Urinary bladder (tissue), 4 donors: ENCODE measurements around the gene RRP9. TPM values are rescaled to one million over a fixed set of nuclear protein-coding genes. Genes with fewer than 3 reads are reported as not detected.
"Not testable (repeated sequence)": the region's sequence is repeated elsewhere in the genome, so short reads cannot be mapped to it uniquely, and the experiment has no call there.

Source experiments
- DNase-seq: peaks from one replicate; pipeline ENCODE4 v3.0.0-alpha.2; 2015; ENCODE audit errors: extremely low spot score
- H3K27ac ChIP-seq: one replicate; pipeline ENCODE4 v1.5.1; 2013; ENCODE audit warnings: low read depth, mild to moderate bottlenecking, moderate library complexity
- H3K36me3 ChIP-seq: one replicate; pipeline ENCODE4 v1.6.1; 2013; ENCODE audit warnings: mild to moderate bottlenecking, moderate library complexity; ENCODE audit not compliant: insufficient read depth
- H3K4me1 ChIP-seq: one replicate; pipeline ENCODE4 v1.6.1; 2013; ENCODE audit warnings: mild to moderate bottlenecking, moderate library complexity; ENCODE audit not compliant: insufficient read depth
- H3K4me3 ChIP-seq: one replicate; pipeline ENCODE4 v1.5.1; 2013; ENCODE audit warnings: low read depth, low read length
- WGBS: extraction: QIAGEN DNeasy Blood & Tissue Kit; methylation state at CpG from one replicate; pipeline ENCODE4 v1.1.7; 2013; 5-methylcytosine and 5-hydroxymethylcytosine counted together
- polyA plus RNA-seq: library from polyadenylated mRNA; stranded (reverse); fragments of 200-250 nt; gene quantifications from one replicate; pipeline ENCODE4 v1.2.3, GENCODE V29; 2013
- small RNA-seq: library from RNA; depleted of rRNA; stranded (forward); fragments of <200 nt; gene quantifications from one replicate; pipeline ENCODE3, GENCODE V24; 2014
- total RNA-seq: library from RNA; depleted of rRNA; stranded (reverse); fragments of >200 nt; gene quantifications from one replicate; pipeline ENCODE4 v1.2.3, GENCODE V29; 2014
- donor health status: healthy with polysubstance abuse.
- donor health status: healthy.

RRP9 gene
- total and polyA plus RNA-seq, 2 donors, result 7.7 to 29.5 TPM

DNA sequence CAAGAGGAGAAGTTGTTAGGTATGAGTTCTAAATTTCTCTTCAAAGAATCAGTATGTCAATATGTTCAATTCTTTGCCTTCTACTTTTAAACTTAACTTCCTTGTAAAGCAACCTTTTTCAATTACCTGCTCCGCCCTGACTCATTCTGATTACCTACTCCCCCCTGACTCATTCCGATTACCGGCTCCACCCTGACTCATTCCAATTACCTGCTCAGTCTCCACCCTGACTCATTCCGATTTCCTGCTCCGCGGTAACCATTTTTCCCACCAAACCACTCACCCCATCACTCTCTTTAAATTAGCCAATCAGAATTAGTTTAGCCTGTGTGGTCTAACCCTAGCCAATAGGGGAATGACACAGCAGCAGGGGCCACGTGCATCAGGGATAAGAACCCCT lies 39.3 kb downstream of the RRP9 start:
- not testable (repeated sequence) for H3K4me1 ChIP-seq, DNase-seq, H3K4me3 ChIP-seq, H3K27ac ChIP-seq, H3K36me3 ChIP-seq
- WGBS, result 70% methylated on average over 6 of the region's 7 CpGs

DNA sequence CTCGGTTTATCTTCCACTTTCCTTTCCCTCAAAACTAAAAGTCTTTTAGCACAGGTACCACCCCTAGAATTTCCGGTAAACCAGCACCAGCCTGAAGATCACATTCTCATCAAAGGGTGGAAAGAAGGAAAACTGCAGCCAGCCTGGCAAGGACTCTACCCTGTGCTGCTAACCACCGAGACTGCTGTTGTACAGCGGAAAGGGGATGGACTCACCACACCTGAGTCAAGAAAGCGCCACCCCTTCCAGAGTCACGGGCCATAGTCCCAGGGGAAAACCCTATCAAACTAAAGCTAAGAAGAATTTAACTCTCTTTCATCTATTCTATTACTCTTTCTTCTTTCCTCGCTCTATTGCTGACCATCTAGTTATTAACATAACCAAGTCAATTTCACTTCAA lies 41.7 kb downstream of the RRP9 start:
- H3K36me3 ChIP-seq, DNase-seq, H3K27ac ChIP-seq, H3K4me3 ChIP-seq, H3K4me1 ChIP-seq: not testable (repeated sequence)
- WGBS, result 75% methylated on average over 7 of the region's 7 CpGs

DNA sequence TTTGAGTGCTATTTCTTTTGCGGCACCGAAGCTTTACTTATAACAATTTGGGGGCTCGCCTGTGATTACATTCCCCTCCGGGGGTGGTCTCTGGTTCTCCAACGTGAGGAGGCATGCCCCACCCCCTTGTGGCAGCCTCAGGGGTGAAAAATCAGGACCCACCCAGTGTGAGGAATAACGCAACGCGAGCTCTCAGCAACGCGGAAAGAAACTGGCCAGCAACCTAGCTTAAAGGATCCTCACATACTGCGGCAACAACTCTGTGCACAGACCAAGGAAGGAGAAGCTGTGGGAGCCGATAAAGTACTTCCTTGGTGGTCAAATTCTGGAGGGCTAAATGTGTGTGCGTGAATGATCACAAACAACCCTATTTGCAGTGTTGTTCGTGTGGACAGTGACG lies 44.3 kb downstream of the RRP9 start:
- H3K27ac ChIP-seq, result no peak overlapping the region
- DNase-seq, result no peak
- H3K4me3 ChIP-seq, result no peak overlapping the region
- no peaks in the 10 kb centered on the region for H3K36me3 ChIP-seq
- no peaks in the 10 kb centered on the region for H3K4me1 ChIP-seq
- WGBS, result 84% methylated on average over 15 of the region's 15 CpGs

DNA sequence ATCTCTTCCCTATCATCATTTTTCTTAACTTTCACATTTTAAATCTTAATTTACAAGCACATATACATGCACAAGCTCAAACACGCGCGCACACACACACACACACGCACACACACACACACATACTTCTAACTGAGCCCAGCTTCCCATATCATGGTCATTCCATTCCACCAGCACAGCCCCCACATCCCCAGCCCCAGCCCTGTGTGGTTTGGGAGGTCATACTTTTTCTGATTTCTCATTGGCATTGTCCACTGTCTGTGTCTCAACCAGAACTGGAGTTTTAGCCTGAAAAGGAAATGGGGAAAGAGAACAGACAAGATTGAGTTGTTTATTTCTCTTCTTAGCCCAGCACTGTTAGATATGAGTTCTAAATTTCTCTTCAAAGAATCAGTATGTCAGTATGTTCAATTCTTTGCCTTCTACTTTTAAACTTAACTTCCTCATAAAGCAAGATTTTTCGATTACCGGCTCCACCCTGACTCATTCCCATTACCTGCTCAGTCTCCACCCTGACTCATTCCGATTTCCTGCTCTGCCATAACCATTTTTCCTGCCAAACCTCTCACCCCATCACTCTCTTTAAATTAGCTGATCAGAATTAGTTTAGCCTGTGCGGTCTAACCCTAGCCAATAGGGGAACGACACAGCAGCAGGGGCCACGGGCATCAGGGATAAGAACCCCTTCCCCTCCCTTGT lies 44.9 kb downstream of the RRP9 start:
- Histone ChIP-seq H3K27ac (no peak overlapping the region), H3K36me3 (no peaks in the 10 kb centered on the region), H3K4me1 (no peaks in the 10 kb centered on the region), H3K4me3 (no peak overlapping the region)
- WGBS, result 90% methylated on average over 10 of the region's 10 CpGs
- no peak for DNase-seq

DNA sequence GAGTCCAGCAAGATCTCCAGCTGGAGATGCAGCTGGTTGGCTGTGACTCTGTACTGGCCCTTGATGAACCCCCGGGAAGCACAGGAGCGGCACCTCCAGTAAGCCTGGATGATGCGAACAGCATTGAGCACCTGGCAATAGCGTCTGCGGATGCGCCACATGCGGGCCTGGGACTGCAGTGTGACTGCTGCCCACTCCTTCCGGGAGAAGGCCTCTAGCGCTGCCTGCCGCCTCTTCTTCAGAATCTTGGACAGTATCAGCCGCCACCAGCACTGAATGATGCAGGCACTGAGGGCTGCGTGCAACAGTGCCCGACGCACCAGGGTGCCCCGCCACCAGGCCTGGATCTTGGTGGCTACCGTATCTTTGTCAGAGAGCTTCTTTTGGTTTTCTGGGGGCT lies 46.8 kb downstream of the RRP9 start:
- no peak overlapping the region for H3K4me3 ChIP-seq
- no peak overlapping the region for H3K27ac ChIP-seq
- 93% methylated on average over 16 of the region's 16 CpGs for WGBS
- no peaks in the 10 kb centered on the region for H3K36me3 ChIP-seq
- H3K4me1 ChIP-seq, result no peaks in the 10 kb centered on the region
- no peak for DNase-seq

DNA sequence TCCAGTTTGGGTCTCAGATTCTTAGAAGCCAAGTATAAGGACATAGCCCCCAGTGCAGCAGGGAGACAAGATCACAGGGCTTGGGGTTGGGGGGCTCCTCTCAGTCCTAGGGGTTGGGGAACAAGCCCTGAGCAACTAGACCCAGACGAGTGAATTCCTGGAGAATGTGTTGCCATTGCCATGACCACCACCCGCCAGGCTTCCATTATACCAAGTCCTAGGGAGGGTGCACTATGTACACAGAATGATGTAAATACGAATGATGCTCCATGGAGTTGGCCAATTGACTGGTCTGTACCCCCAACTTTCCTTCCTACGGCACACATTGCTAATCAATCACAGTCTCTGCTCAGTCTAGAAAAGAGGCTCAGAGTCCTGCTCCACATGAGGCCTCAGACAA lies 47.3 kb downstream of the RRP9 start:
- Histone ChIP-seq H3K27ac (no peak overlapping the region), H3K4me3 (no peak overlapping the region), H3K36me3 (no peaks in the 10 kb centered on the region), H3K4me1 (no peaks in the 10 kb centered on the region)
- 80% methylated on average over 4 of the region's 4 CpGs for WGBS
- no peak for DNase-seq

DNA sequence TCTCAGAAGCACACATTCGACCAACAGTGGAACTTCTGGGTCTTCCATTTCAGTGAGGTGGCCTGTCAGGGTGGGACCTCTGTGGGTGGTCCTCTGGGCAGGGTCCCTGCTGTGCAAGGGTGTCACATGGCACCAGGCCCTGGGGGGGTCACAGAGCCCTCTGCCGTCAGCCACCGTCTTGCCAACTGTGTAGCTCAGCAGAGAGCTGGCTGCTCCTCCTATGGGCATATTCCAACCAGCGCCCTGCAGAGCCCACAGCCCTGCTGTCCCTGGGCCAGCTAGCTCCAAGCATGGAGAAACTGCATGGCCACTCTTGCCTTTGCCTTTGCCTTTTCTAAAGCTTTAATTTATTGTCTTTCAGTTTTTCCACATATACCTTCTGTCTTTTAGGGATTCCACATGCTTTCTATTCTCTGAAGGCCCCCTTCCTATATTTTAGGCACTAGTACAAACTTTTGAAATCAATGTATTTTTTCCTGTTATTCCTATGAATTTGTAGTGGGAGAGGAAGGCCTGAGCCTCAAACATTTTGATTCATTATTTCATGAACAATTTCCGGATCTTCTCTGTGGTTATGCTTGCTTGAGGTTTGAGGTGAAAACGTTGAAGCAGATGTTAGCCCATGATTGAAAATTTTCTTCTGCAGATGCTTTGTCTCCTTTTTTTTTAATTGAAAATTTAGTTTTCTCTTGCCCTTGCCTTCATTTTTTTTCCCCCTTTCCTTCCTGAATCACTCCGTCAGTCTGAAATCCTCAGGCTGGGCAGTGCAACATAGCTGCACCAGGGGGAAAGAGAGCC lies 50.3 kb downstream of the RRP9 start:
- Histone ChIP-seq H3K4me1 (no peaks in the 10 kb centered on the region), H3K4me3 (no peak overlapping the region), H3K36me3 (no peaks in the 10 kb centered on the region), H3K27ac (no peak overlapping the region)
- 71% methylated on average over 7 of the region's 7 CpGs for WGBS
- DNase-seq, result no peak

DNA sequence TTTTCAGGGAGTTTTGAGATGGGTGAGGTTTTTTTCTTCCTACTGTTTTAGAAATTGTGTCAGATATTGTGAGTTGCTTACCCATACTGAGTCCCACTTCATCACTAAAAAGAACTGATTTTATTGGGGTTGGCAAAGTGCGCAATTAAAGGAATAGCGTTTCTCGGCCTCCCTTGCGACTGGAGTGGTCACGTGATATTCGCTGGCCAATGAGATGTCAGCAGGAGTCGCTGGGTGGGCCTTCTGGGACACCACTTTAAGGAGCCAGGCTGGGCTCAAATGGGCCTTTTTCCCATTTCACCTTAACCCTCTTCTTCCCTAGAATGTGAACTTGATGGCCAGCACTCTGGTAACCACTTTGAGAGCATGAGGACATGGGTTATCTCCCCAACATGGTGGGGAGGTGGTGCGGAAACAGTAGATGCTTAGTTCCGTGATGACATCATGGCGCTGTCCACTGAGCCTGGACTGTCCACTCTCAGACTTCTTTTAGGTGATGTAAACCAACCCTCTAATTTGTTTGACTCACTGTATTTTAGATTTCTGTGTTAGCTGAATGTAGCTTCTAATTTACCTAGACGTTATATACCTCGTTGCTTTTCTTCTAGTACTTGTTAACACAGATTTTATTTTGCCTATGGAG lies 53.1 kb downstream of the RRP9 start:
- H3K36me3 ChIP-seq, result no peaks in the 10 kb centered on the region
- no peaks in the 10 kb centered on the region for H3K4me1 ChIP-seq
- 92% methylated on average over 12 of the region's 12 CpGs for WGBS
- DNase-seq, result no peak
- H3K27ac ChIP-seq, result no peak overlapping the region
- no peak overlapping the region for H3K4me3 ChIP-seq

DNA sequence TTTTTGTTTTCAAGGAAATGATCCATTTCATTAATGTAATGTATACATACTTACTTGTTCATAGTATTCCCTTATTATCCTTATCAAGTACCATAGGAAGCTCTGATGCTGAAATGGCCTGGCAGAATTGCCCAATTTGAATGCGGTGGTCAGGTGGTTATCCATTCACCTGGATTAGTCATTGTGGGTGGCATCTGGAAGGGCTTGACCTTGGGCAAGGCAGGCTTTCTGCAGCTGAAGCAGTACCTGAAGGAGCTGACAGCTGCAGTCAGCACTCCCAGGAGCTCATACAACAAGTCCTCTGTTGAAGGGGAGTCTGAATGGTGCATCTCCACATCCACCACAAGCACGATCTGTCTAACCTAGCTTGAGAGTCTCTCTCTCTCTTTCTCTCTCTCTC lies 54.1 kb downstream of the RRP9 start:
- no peak overlapping the region for H3K27ac ChIP-seq
- H3K4me3 ChIP-seq, result no peak overlapping the region
- H3K36me3 ChIP-seq, result no peaks in the 10 kb centered on the region
- 82% methylated on average over 2 of the region's 2 CpGs for WGBS
- H3K4me1 ChIP-seq, result no peaks in the 10 kb centered on the region
- DNase-seq, result no peak

DNA sequence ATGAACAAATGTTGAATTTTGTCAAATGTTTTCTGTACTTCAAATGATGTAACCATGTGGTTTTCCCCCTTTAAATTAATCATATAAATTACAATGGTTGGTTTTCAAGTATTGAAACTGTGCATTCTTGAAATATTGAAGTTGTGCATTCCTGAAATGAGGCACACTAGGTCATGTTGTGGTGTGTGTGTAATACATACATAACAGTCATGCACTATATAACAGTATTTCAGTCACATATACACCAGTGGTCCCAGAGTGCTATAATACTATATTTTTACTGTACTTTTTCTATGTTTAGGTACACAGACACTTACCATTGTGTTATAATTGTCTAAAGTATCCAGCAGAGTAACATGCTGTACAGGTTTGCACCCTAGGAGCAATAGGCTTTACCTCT lies 55.3 kb downstream of the RRP9 start:
- no peak overlapping the region for H3K4me3 ChIP-seq
- H3K27ac ChIP-seq, result no peak overlapping the region
- no peaks in the 10 kb centered on the region for H3K36me3 ChIP-seq
- no peaks in the 10 kb centered on the region for H3K4me1 ChIP-seq
- DNase-seq, result no peak

Small RNA genes within 50 kb of the gene (small RNA-seq; reads per million reads assigned to genes)
- not detected for gene AC115284.1

Other genes starting within 250 kb of the RRP9 start
- gene GRM2, start 234.8 kb downstream of the RRP9 start, total RNA-seq, result 0.32 TPM
- 0.19 TPM for gene GRM2, start 234.8 kb downstream of the RRP9 start, polyA plus RNA-seq
- not detected for gene IQCF6, start 162.7 kb downstream of the RRP9 start, total RNA-seq
- gene IQCF6, start 162.7 kb downstream of the RRP9 start, polyA plus RNA-seq, result not detected
- not detected for gene IQCF2, start 80.3 kb downstream of the RRP9 start, total RNA-seq
- not detected for gene IQCF2, start 80.3 kb downstream of the RRP9 start, polyA plus RNA-seq
- gene IQCF5, start 66.3 kb downstream of the RRP9 start, total RNA-seq, result not detected
- gene IQCF5, start 66.3 kb downstream of the RRP9 start, polyA plus RNA-seq, result not detected
- not detected for gene IQCF1, start 38.6 kb downstream of the RRP9 start, total RNA-seq
- not detected for gene IQCF1, start 38.6 kb downstream of the RRP9 start, polyA plus RNA-seq
- gene PARP3, start 459 bp upstream of the RRP9 start, total RNA-seq, result 6.1 TPM
- 15.0 TPM for gene PARP3, start 459 bp upstream of the RRP9 start, polyA plus RNA-seq
- not detected for gene GPR62, start 13.5 kb upstream of the RRP9 start, total RNA-seq
- 0.32 TPM for gene GPR62, start 13.5 kb upstream of the RRP9 start, polyA plus RNA-seq
- gene PCBP4, start 25.6 kb upstream of the RRP9 start, total RNA-seq, result 22.4 TPM
- gene PCBP4, start 25.6 kb upstream of the RRP9 start, polyA plus RNA-seq, result 43.9 TPM
- 14.2 TPM for gene ABHD14B, start 32.1 kb upstream of the RRP9 start, total RNA-seq
- 69.1 TPM for gene ABHD14B, start 32.1 kb upstream of the RRP9 start, polyA plus RNA-seq
- 13.0 TPM for gene ABHD14A, start 33.2 kb upstream of the RRP9 start, total RNA-seq
- gene ABHD14A, start 33.2 kb upstream of the RRP9 start, polyA plus RNA-seq, result 31.5 TPM
- gene ACY1, start 41.6 kb upstream of the RRP9 start, total RNA-seq, result 10.6 TPM
- 20.0 TPM for gene ACY1, start 41.6 kb upstream of the RRP9 start, polyA plus RNA-seq
- 623 TPM for gene RPL29, start 54.0 kb upstream of the RRP9 start, total RNA-seq
- gene RPL29, start 54.0 kb upstream of the RRP9 start, polyA plus RNA-seq, result 1,824 TPM
- 8.2 TPM for gene DUSP7, start 114.7 kb upstream of the RRP9 start, total RNA-seq
- 14.3 TPM for gene DUSP7, start 114.7 kb upstream of the RRP9 start, polyA plus RNA-seq
- 4.2 TPM for gene POC1A, start 212.5 kb upstream of the RRP9 start, total RNA-seq
- gene POC1A, start 212.5 kb upstream of the RRP9 start, polyA plus RNA-seq, result 2.5 TPM